ENCODE data around the gene P2RY6. TPM values are rescaled to one million over a fixed set of nuclear protein-coding genes. Genes with fewer than 3 reads are reported as not detected.

P2RY6 gene
- total and polyA plus RNA-seq, 2 of the 8 experiments (the other 6 are each of a cell fraction or from before 2014, with no cell fraction given): 0.15 TPM; not detected in 1

DNA sequence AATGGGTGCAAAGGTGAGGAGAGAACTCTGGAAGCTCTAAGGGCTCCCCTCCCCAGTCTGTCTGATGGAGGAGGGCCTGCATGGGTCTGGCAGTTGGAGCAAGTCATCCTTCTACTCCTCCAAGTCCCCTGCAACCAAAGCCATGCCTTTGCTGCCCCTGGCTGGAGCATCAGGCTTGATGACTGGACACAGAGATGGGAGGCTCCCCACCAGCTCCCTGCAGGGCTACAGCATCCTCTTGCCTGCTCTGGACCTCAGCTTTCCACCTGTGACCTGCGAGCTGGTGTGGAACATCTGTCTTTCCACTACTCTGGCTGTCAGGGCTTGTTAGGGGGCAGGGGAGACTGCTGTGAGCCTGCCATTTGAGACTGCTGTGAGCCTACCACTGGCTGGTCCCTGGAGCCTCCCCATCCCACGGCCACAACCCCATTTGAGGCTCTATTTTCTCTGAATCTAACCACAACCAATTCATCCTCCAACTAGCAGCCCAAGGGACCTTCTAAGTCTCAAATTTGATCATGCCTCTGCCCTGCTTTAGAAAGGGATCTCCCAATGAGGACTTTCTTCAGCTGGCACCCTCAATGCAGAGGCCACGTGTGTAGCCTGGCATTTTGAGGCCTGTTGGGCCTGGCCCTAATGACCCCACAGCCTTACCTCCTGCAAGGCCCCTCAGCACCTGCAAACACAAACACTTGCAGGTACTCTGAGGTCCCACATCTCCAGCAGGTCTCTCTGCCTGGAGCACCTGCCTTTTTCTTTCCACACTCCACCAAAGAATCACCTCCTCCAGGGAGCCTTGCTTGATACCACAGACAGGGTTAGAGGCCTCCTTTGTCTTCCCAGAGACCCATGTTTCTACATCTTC, 9.9 kb downstream of the P2RY6 start:
- Histone ChIP-seq H3K56ac (replicated peaks; ENCODE audit: insufficient read length, low read depth, low read length) (no peak overlapping the region), H3K9ac (replicated peaks in 1 of 4; ENCODE audit: extremely low read depth in 1 of 4, low read depth in 3 of 4, low read length in 3 of 4) (no peak overlapping the region), H3K23ac (ENCODE audit: insufficient read length) (no peak overlapping the region), H2BK12ac (ENCODE audit: low read depth, low read length) (no peak overlapping the region), H3K14ac (ENCODE audit: insufficient read length) (no peak overlapping the region), H3K23me2 (ENCODE audit: low read depth, low read length) (no peaks in the 10 kb centered on the region), H3K27ac (ENCODE audit: low read depth, low read length) (no peak overlapping the region), H3K4ac (replicated peaks; ENCODE audit: insufficient read length, low read depth, low read length) (no peak overlapping the region), H2AK5ac (ENCODE audit: low read depth, low read length) (no peak overlapping the region), H3K79me2 (ENCODE audit: control insufficient read depth in 1 of 2, insufficient read depth in 2 of 2, low read length in 2 of 2) (no peaks in the 10 kb centered on the region), H3K79me1 (ENCODE audit: low read depth, low read length) (no peaks in the 10 kb centered on the region), H3K4me2 (ENCODE audit: insufficient read depth in 1 of 2, low read depth in 2 of 2, low read length in 2 of 2) (no peak overlapping the region), H3K4me1 (replicated peaks in 1 of 4; ENCODE audit: control insufficient read depth in 3 of 4, insufficient read depth in 4 of 4, low read length in 3 of 4) (no peaks in the 10 kb centered on the region; a peak in 2 of 7 replicates), H2BK120ac (replicated peaks; ENCODE audit: low read depth, low read length) (no peak overlapping the region), H4K8ac (ENCODE audit: extremely low read depth, insufficient read depth, low read length) (no peak overlapping the region), H3K18ac (ENCODE audit: extremely low read depth, low read length) (no peak overlapping the region), H3K36me3 (ENCODE audit: control insufficient read depth in 2 of 4, insufficient read depth in 4 of 4, low read length in 3 of 4) (no peaks in the 10 kb centered on the region), H2BK5ac (ENCODE audit: low read depth, low read length) (no peak overlapping the region), H3K9me3 (ENCODE audit: insufficient read depth in 2 of 2, low read depth in 1 of 2, low read length in 1 of 2) (no peaks in the 10 kb centered on the region), H4K20me1 (replicated peaks in 1 of 2; ENCODE audit: control insufficient read depth in 1 of 2, insufficient read depth in 2 of 2, low read length in 2 of 2) (no peaks in the 10 kb centered on the region), H4K5ac (ENCODE audit: insufficient read length, low read depth, low read length) (no peak overlapping the region), H3K27me3 (replicated peaks in 1 of 4; ENCODE audit: control insufficient read depth in 3 of 4, extremely low read depth in 1 of 4, insufficient read depth in 3 of 4, low read length in 3 of 4) (no peaks in the 10 kb centered on the region; a peak in 1 of 7 replicates), H3K4me3 (ENCODE audit: extremely low read depth in 1 of 4, insufficient read depth in 2 of 4, low read depth in 3 of 4, low read length in 4 of 4) (no peak overlapping the region), H4K91ac (replicated peaks; ENCODE audit: insufficient read length, low read length) (no peak overlapping the region), H2BK15ac (ENCODE audit: low read length) (no peak overlapping the region), H2BK20ac (ENCODE audit: low read length) (no peak overlapping the region), H2AFZ (ENCODE audit: low read length) (no peak overlapping the region)
- FAIRE-seq (no peak), DNase-seq (ENCODE audit: low read depth in 1 of 2, low spot score in 2 of 2) (no peak)
- 95% methylated on average over 3 of the region's 3 CpGs; no CpG with 5 or more reads in 1 of the 2 experiments for WGBS, 2 experiments (ENCODE audit: extremely low coverage in 1 of 2, insufficient coverage in 1 of 2, insufficient read length in 1 of 2, insufficient replicate concordance in 2 of 2, low coverage in 1 of 2, low lambda C conversion rate in 2 of 2, missing lambda C conversion rate in 1 of 2)
- no peak for TF ChIP-seq RBBP5 (IDR thresholded peaks at IDR 0.05; ENCODE audit: borderline replicate concordance, low read depth, low read length)
- no peak for TF ChIP-seq BCL11A (IDR thresholded peaks at IDR 0.05; ENCODE audit: low read depth in 2 of 2, low read length in 2 of 2)
- TF ChIP-seq EZH2 (IDR thresholded peaks at IDR 0.05; ENCODE audit: low read depth, low read length, severe bottlenecking): no peak
- no peak for TF ChIP-seq EGR1 (IDR thresholded peaks at IDR 0.05; ENCODE audit: borderline replicate concordance, low read depth, low read length)
- TF ChIP-seq, protein P1, sequence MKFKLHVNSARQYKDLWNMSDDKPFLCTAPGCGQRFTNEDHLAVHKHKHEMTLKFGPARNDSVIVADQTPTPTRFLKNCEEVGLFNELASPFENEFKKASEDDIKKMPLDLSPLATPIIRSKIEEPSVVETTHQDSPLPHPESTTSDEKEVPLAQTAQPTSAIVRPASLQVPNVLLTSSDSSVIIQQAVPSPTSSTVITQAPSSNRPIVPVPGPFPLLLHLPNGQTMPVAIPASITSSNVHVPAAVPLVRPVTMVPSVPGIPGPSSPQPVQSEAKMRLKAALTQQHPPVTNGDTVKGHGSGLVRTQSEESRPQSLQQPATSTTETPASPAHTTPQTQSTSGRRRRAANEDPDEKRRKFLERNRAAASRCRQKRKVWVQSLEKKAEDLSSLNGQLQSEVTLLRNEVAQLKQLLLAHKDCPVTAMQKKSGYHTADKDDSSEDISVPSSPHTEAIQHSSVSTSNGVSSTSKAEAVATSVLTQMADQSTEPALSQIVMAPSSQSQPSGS (IDR thresholded peaks at IDR 0.05; ENCODE audit: low read length): no peak
- no peak for TF ChIP-seq SUZ12 (IDR thresholded peaks at IDR 0.05; ENCODE audit: low read length)
- TF ChIP-seq TAF7 (optimal IDR thresholded peaks at IDR 0.05; ENCODE audit: borderline replicate concordance, low read depth, low read length): no peak
- no peak for TF ChIP-seq SP4 (IDR thresholded peaks at IDR 0.05; ENCODE audit: low read length)
- TF ChIP-seq KDM1A (IDR thresholded peaks at IDR 0.05; ENCODE audit: borderline replicate concordance, low read length): no peak
- no peak for TF ChIP-seq RFX5 (IDR thresholded peaks at IDR 0.05; ENCODE audit: borderline replicate concordance, low read depth, low read length)
- TF ChIP-seq CHD2 (IDR thresholded peaks at IDR 0.05; ENCODE audit: low read length): no peak
- ChIA-PET CTCF (ENCODE audit: partially characterized antibody) (interaction anchor here (0.9 to 15.2 kb wide), 10 partner anchors 7 to 79 kb away, joined by 3 to 233 read pairs (median 6); partner anchors contain the start of gene P2RY6), POLR2A (ENCODE audit: partially characterized antibody) (no interaction called here)

Data from H1 (cell line).